Right lobe of liver (tissue), 6 donors: ENCODE results near the gene GPNMB. TPM values are rescaled to one million over a fixed set of nuclear protein-coding genes. Genes with fewer than 3 reads are reported as not detected.

Experiments used
- ATAC-seq, 4 donors: fragments of 200-7000 bp; cut with Tn5 transposase; one replicate each; pipeline ENCODE4 v1.9.1; 2020; ENCODE audit warnings: mild to moderate bottlenecking in 4 of 4, moderate library complexity in 4 of 4
- DNase-seq, 3 donors: peaks; one replicate each; pipeline ENCODE4 v3.0.0-alpha.2; 2020
- H3K27ac ChIP-seq, 3 donors: fragments of 200-600 bp; one replicate each; pipeline ENCODE4 v1.8.0; 2022
- H3K27me3 ChIP-seq, 2 donors: fragments of 200-600 bp; one replicate each; pipeline ENCODE4 v1.8.0; 2022
- H3K36me3 ChIP-seq, 4 donors: fragments of 200-600 bp; sonication (generic) in 1 of 4; one replicate each; pipeline versions ENCODE4 v1.5.1 to v1.8.0; 2017 to 2022; ENCODE audit warnings: control low read depth in 1 of 4
- H3K4me1 ChIP-seq, 4 donors: fragments of 200-600 bp; sonication (generic) in 1 of 4; one replicate each; pipeline versions ENCODE4 v1.5.1 to v1.8.0; 2017 to 2022; ENCODE audit warnings: control low read depth in 1 of 4
- H3K4me3 ChIP-seq, 3 donors: fragments of 200-600 bp; one replicate each; pipeline ENCODE4 v1.8.0; 2022
- H3K9me3 ChIP-seq, 4 donors: fragments of 200-600 bp; sonication (generic) in 1 of 4; one replicate each; pipeline versions ENCODE4 v1.5.1 to v1.8.0; 2017 to 2022; ENCODE audit warnings: control low read depth in 1 of 4
- POLR2A ChIP-seq: fragments of 450-650 bp; IDR thresholded peaks from one replicate; pipeline ENCODE4 v1.6.1; 2017; ENCODE audit warnings: antibody characterized with exemption, mild to moderate bottlenecking
- WGBS: methylation state at CpG from one replicate; pipeline ENCODE4 v1.1.6; 2018; ENCODE audit warnings: low coverage, low lambda C conversion rate; ENCODE audit not compliant: insufficient coverage; ENCODE audit errors: missing lambda C conversion rate; 5-methylcytosine and 5-hydroxymethylcytosine counted together
- intact Hi-C, 2 donors: fragments of 100-400 bp; cut with DNase I; formaldehyde crosslinking; loops; one replicate each; pipeline versions ENCODE4 v1.11.2 to v1.14.1; 2022
- total RNA-seq, 6 experiments: library from RNA; depleted of rRNA in 2 of 6; stranded (reverse); fragments of >200 nt in 2 of 6; fragmentation: NEBNext Ultra II Directional in 3 of 6; extraction: Animal tissue kit (Norgen Biotek cat#: 25700) in 3 of 6; gene quantifications; one replicate each; pipeline versions ENCODE4 v1.1.0 to v1.2.4, GENCODE V29; 2016 to 2023
- TF ChIP-seq, protein P1 (sequence below), 4 donors: fragments of 200-600 bp in 3 of 4; fragments of 450-650 bp in 1 of 4; IDR thresholded peaks; one replicate each; pipeline versions ENCODE4 v1.5.1 to v1.8.0; 2016 to 2022; ENCODE audit warnings: antibody characterized with exemption in 4 of 4, mild to moderate bottlenecking in 2 of 4
- donor health status: DM: no; HTN: yes; CAD: no.
- donor health status: DM: no; HTN: no; CAD: no.
- donor health status: DM: no; HTN: no; CAD: no.
- donor health status: DM: no; HTN: yes; CAD: no.
- donor health status: DM: no; HTN: yes; CAD: no.

The GPNMB gene
- total RNA-seq, 6 experiments from 2014 or later: 5.8 to 64.9 (median 13.4) TPM

- Histone ChIP-seq H3K27me3 (no peaks in the 10 kb centered on the region), H3K4me3 (no peak overlapping the region), H3K27ac (no peak overlapping the region), H3K9me3 (no peaks in the 10 kb centered on the region), H3K4me1 (no peaks in the 10 kb centered on the region), H3K36me3 (no peaks in the 10 kb centered on the region)
- 100% methylated on average over 2 of the region's 2 CpGs for WGBS
- ATAC-seq (no peak), DNase-seq (no peak)
- TF ChIP-seq, protein P1, sequence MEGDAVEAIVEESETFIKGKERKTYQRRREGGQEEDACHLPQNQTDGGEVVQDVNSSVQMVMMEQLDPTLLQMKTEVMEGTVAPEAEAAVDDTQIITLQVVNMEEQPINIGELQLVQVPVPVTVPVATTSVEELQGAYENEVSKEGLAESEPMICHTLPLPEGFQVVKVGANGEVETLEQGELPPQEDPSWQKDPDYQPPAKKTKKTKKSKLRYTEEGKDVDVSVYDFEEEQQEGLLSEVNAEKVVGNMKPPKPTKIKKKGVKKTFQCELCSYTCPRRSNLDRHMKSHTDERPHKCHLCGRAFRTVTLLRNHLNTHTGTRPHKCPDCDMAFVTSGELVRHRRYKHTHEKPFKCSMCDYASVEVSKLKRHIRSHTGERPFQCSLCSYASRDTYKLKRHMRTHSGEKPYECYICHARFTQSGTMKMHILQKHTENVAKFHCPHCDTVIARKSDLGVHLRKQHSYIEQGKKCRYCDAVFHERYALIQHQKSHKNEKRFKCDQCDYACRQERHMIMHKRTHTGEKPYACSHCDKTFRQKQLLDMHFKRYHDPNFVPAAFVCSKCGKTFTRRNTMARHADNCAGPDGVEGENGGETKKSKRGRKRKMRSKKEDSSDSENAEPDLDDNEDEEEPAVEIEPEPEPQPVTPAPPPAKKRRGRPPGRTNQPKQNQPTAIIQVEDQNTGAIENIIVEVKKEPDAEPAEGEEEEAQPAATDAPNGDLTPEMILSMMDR (IDR thresholded peaks at IDR 0.05): no peak
- no peak for TF ChIP-seq POLR2A
- intact Hi-C loops: no loop called here
Observed at GRCh38 chr7:23279819-23280525, 33.4 kb downstream of the GPNMB start.

- H3K4me1 ChIP-seq: no peaks in the 10 kb centered on the region
- H3K36me3 ChIP-seq: no peaks in the 10 kb centered on the region
- no peaks in the 10 kb centered on the region for H3K9me3 ChIP-seq
- intact Hi-C loops: no loop called here
- no peak overlapping the region for H3K4me3 ChIP-seq
- ATAC-seq: no peak
- no peak for TF ChIP-seq POLR2A
- TF ChIP-seq, protein P1 (IDR thresholded peaks at IDR 0.05): no peak
- DNase-seq: no peak
- H3K27me3 ChIP-seq: no peaks in the 10 kb centered on the region
- 100% methylated on average over 3 of the region's 4 CpGs for WGBS
- H3K27ac ChIP-seq: no peak overlapping the region
Observed at GRCh38 chr7:23283086-23283485, 36.5 kb downstream of the GPNMB start.

DNA sequence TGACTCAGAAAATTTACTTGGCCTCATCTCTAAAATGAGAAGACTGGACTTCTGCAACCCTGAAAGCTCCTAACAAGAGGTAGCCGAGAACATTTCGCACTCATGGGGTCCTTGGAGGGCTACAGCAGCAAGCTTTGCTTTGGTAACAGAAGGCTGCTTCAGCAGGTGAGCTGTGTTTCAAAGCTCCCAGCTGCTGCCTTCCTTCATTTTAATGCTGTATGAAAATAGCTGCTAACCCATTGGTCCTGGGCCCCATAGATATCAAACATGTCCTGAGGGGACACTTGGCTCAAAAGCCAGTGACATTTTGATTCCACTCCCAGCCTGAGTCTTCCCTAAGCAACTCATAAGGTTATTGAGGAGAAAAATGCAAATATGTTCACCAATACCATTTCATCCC, 38.3 kb downstream of the GPNMB start:
- TF ChIP-seq POLR2A: no peak
- TF ChIP-seq, protein P1 (IDR thresholded peaks at IDR 0.05): no peak
- Histone ChIP-seq H3K27ac (no peak overlapping the region), H3K36me3 (no peaks in the 10 kb centered on the region), H3K4me1 (no peaks in the 10 kb centered on the region), H3K9me3 (no peaks in the 10 kb centered on the region), H3K27me3 (no peaks in the 10 kb centered on the region), H3K4me3 (no peak overlapping the region)
- intact Hi-C loops: no loop called here
- ATAC-seq: no peak
- DNase-seq: no peak
- no CpG with 5 or more reads among the region's 2 CpGs for WGBS

GRCh38 chr7:23285657-23286646, 39.4 kb downstream of the GPNMB start:
- 80% methylated on average over 14 of the region's 18 CpGs for WGBS

More at GRCh38 chr7:23285657-23286646, 39.4 kb downstream of the GPNMB start:
- no peaks in the 10 kb centered on the region for H3K4me1 ChIP-seq
- DNase-seq: no peak
- H3K36me3 ChIP-seq: no peaks in the 10 kb centered on the region
- H3K9me3 ChIP-seq: no peaks in the 10 kb centered on the region
- TF ChIP-seq, protein P1 (IDR thresholded peaks at IDR 0.05): no peak
- no peak for TF ChIP-seq POLR2A
- no peak overlapping the region for H3K27ac ChIP-seq
- intact Hi-C loops: no loop called here
- ATAC-seq: no peak
- H3K27me3 ChIP-seq: no peaks in the 10 kb centered on the region
- no peak overlapping the region for H3K4me3 ChIP-seq
